ENCODE results near the gene MSRB3.

Gene MSRB3

GRCh38 chr12:65367396-65367795 is 88.9 kb downstream of the MSRB3 start:
- CTCF ChIA-PET: no interaction called here
- Mint-ChIP-seq H3K4me1 (no peaks in the 10 kb centered on the region), H3K4me3 (no peak overlapping the region), H3K36me3 (no peaks in the 10 kb centered on the region), H3K9me3 (no peaks in the 10 kb centered on the region), H3K27ac (no peak overlapping the region), H3K27me3 (no peaks in the 10 kb centered on the region)
- DNase-seq: no peak

- CTCF ChIA-PET: no interaction called here
These were observed 89.6 kb downstream of the MSRB3 start for GRCh38 chr12:65368055-65368454.

GRCh38 chr12:65372574-65372973 is 94.1 kb downstream of the MSRB3 start:
- Mint-ChIP-seq H3K27ac (no peak overlapping the region), H3K4me3 (no peak overlapping the region), H3K4me1 (no peaks in the 10 kb centered on the region), H3K9me3 (no peaks in the 10 kb centered on the region), H3K36me3 (no peaks in the 10 kb centered on the region), H3K27me3 (no peaks in the 10 kb centered on the region)
- CTCF ChIA-PET: no interaction called here
- DNase-seq: no peak

More at GRCh38 chr12:65368055-65368454, 89.6 kb downstream of the MSRB3 start:
- no peak for DNase-seq
- Mint-ChIP-seq H3K27ac (no peak overlapping the region), H3K4me3 (no peak overlapping the region), H3K27me3 (no peaks in the 10 kb centered on the region), H3K4me1 (no peaks in the 10 kb centered on the region), H3K9me3 (no peaks in the 10 kb centered on the region), H3K36me3 (no peaks in the 10 kb centered on the region)

GRCh38 chr12:65384240-65384639 is 105.8 kb downstream of the MSRB3 start:
- CTCF ChIA-PET: no interaction called here
- Mint-ChIP-seq H3K27me3 (no peaks in the 10 kb centered on the region), H3K27ac (no peak overlapping the region), H3K4me3 (no peak overlapping the region), H3K9me3 (no peaks in the 10 kb centered on the region), H3K36me3 (no peaks in the 10 kb centered on the region), H3K4me1 (no peaks in the 10 kb centered on the region)
- no peak for DNase-seq

- no peak for DNase-seq
- no peak overlapping the region for H3K27ac Mint-ChIP-seq
- H3K4me1 Mint-ChIP-seq: no peaks in the 10 kb centered on the region
- peaks cover 1% of the 10 kb centered on the region for H3K9me3 Mint-ChIP-seq
- CTCF ChIA-PET: no interaction called here
- H3K27me3 Mint-ChIP-seq: no peaks in the 10 kb centered on the region
- H3K36me3 Mint-ChIP-seq: no peaks in the 10 kb centered on the region
- no peak overlapping the region for H3K4me3 Mint-ChIP-seq
These were observed 108.9 kb downstream of the MSRB3 start for GRCh38 chr12:65387396-65387795.

- CTCF ChIA-PET: no interaction called here
- peaks cover 4% of the 10 kb centered on the region for H3K9me3 Mint-ChIP-seq
- DNase-seq: no peak
- no peak overlapping the region for H3K4me3 Mint-ChIP-seq
- no peaks in the 10 kb centered on the region for H3K4me1 Mint-ChIP-seq
- H3K36me3 Mint-ChIP-seq: no peaks in the 10 kb centered on the region
- H3K27me3 Mint-ChIP-seq: no peaks in the 10 kb centered on the region
- H3K27ac Mint-ChIP-seq: no peak overlapping the region
These were observed 111.0 kb downstream of the MSRB3 start for GRCh38 chr12:65389436-65389835.

GRCh38 chr12:65391711-65392110 is 113.2 kb downstream of the MSRB3 start:
- DNase-seq: no peak
- CTCF ChIA-PET: no interaction called here
- no peaks in the 10 kb centered on the region for H3K36me3 Mint-ChIP-seq
- H3K4me1 Mint-ChIP-seq: no peaks in the 10 kb centered on the region
- H3K9me3 Mint-ChIP-seq: peaks cover 9% of the 10 kb centered on the region
- H3K27ac Mint-ChIP-seq: no peak overlapping the region
- H3K27me3 Mint-ChIP-seq: no peaks in the 10 kb centered on the region
- no peak overlapping the region for H3K4me3 Mint-ChIP-seq

GRCh38 chr12:65392491-65392890 is 114.0 kb downstream of the MSRB3 start:
- Mint-ChIP-seq H3K36me3 (no peaks in the 10 kb centered on the region), H3K4me3 (no peak overlapping the region), H3K9me3 (peaks cover 9% of the 10 kb centered on the region), H3K4me1 (no peaks in the 10 kb centered on the region), H3K27ac (no peak overlapping the region), H3K27me3 (no peaks in the 10 kb centered on the region)
- CTCF ChIA-PET: no interaction called here
- no peak for DNase-seq

GRCh38 chr12:65403188-65403587 is 124.7 kb downstream of the MSRB3 start:
- H3K4me3 Mint-ChIP-seq: no peak overlapping the region
- CTCF ChIA-PET: no interaction called here
- no peak for DNase-seq
- no peaks in the 10 kb centered on the region for H3K4me1 Mint-ChIP-seq
- no peak overlapping the region for H3K27ac Mint-ChIP-seq
- no peaks in the 10 kb centered on the region for H3K27me3 Mint-ChIP-seq
- H3K36me3 Mint-ChIP-seq: no peaks in the 10 kb centered on the region
- peaks cover 5% of the 10 kb centered on the region for H3K9me3 Mint-ChIP-seq

- Mint-ChIP-seq H3K9me3 (no peaks in the 10 kb centered on the region), H3K4me3 (no peak overlapping the region), H3K36me3 (no peaks in the 10 kb centered on the region), H3K27me3 (no peaks in the 10 kb centered on the region), H3K27ac (no peak overlapping the region), H3K4me1 (no peaks in the 10 kb centered on the region)
- CTCF ChIA-PET: no interaction called here
- DNase-seq: no peak
These were observed 129.1 kb downstream of the MSRB3 start for GRCh38 chr12:65407388-65408149.

GRCh38 chr12:65408441-65408840 is 130.0 kb downstream of the MSRB3 start:
- CTCF ChIA-PET: interaction anchor here (0.5 kb wide), 1 partner anchor 176 kb away, joined by 4 read pairs; no protein-coding TSS in a partner anchor
- H3K27ac Mint-ChIP-seq: no peak overlapping the region
- no peak for DNase-seq
- no peak overlapping the region for H3K4me3 Mint-ChIP-seq
- H3K9me3 Mint-ChIP-seq: no peaks in the 10 kb centered on the region
- H3K27me3 Mint-ChIP-seq: no peaks in the 10 kb centered on the region
- H3K36me3 Mint-ChIP-seq: no peaks in the 10 kb centered on the region
- no peaks in the 10 kb centered on the region for H3K4me1 Mint-ChIP-seq

- Mint-ChIP-seq H3K36me3 (no peaks in the 10 kb centered on the region), H3K4me1 (no peaks in the 10 kb centered on the region), H3K4me3 (no peak overlapping the region), H3K9me3 (no peaks in the 10 kb centered on the region), H3K27me3 (no peaks in the 10 kb centered on the region), H3K27ac (no peak overlapping the region)
- no peak for DNase-seq
- CTCF ChIA-PET: no interaction called here
These were observed 131.2 kb downstream of the MSRB3 start for GRCh38 chr12:65409726-65410125.

GRCh38 chr12:65411171-65411570 is 132.7 kb downstream of the MSRB3 start:
- no peaks in the 10 kb centered on the region for H3K9me3 Mint-ChIP-seq
- no peak for DNase-seq
- H3K4me1 Mint-ChIP-seq: no peaks in the 10 kb centered on the region
- CTCF ChIA-PET: no interaction called here
- H3K27me3 Mint-ChIP-seq: no peaks in the 10 kb centered on the region
- H3K4me3 Mint-ChIP-seq: no peak overlapping the region
- no peak overlapping the region for H3K27ac Mint-ChIP-seq
- no peaks in the 10 kb centered on the region for H3K36me3 Mint-ChIP-seq

GRCh38 chr12:65414526-65414925 is 136.0 kb downstream of the MSRB3 start:
- Mint-ChIP-seq H3K36me3 (no peaks in the 10 kb centered on the region), H3K4me3 (no peak overlapping the region), H3K27me3 (no peaks in the 10 kb centered on the region), H3K4me1 (no peaks in the 10 kb centered on the region), H3K27ac (no peak overlapping the region), H3K9me3 (no peaks in the 10 kb centered on the region)
- CTCF ChIA-PET: no interaction called here
- no peak for DNase-seq

GRCh38 chr12:65415826-65416225 is 137.3 kb downstream of the MSRB3 start:
- Mint-ChIP-seq H3K36me3 (no peaks in the 10 kb centered on the region), H3K27me3 (no peaks in the 10 kb centered on the region), H3K4me1 (no peaks in the 10 kb centered on the region), H3K4me3 (no peak overlapping the region), H3K27ac (no peak overlapping the region), H3K9me3 (no peaks in the 10 kb centered on the region)
- CTCF ChIA-PET: interaction anchor here (0.6 kb wide), 2 partner anchors 366 to 1531 kb away, joined by 3 read pairs; no protein-coding TSS in a partner anchor
- DNase-seq: no peak

All from activated naive CD4-positive, alpha-beta T cell treated with anti-CD3 and anti-CD28 coated beads, Interleukin-2, amount 10 ng/mL, durations not matched to agents 7 days and 5 days (primary cell).